ENCODE results near the gene BSN.

BSN gene

DNA sequence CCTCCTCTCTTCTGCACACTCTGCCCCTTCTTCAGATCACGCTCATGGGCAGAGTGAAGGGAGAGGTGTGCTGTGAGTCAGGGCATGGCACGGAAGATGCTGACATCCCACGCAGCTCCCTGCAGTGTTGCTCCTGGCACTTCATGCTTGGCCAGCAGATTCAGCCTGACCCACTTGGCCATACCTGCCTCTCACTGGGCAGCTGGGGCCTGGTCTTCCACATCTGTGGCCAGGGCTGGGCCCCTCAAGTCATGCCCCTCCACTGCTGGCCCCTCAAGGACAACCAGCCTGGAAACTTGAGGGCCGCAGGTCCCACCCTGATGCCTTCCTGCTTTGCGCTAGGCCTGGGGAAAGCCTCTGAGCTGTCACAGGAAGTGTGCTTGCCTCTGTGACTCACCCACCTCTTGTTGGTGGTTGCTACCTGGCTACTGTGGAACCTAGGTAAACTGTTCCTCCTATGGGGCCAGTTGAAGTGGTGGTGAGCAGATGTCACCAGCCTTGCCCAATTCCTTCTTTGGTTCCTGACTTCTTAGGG lies 48.7 kb downstream of the BSN start:
- FAIRE-seq = no peak

DNA sequence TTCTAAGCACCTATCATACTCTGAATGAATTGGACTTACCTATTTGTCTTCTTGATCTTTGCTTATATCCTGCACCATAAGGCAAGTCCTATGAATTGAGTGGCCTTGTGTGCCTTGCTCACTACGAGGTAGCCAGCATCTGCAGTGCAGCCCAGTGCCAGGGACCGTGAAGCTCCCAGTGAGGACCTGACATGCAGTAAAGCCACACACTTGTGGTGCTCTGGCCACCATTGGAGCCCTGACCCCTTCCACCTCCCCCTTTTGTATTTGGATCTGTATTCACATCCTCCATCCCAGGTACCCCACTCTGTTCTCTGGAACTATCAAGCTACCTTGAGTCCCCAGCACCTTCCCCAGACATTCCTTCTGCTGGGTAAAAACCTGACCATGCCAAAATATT lies 52.1 kb downstream of the BSN start:
- no peak for FAIRE-seq

DNA sequence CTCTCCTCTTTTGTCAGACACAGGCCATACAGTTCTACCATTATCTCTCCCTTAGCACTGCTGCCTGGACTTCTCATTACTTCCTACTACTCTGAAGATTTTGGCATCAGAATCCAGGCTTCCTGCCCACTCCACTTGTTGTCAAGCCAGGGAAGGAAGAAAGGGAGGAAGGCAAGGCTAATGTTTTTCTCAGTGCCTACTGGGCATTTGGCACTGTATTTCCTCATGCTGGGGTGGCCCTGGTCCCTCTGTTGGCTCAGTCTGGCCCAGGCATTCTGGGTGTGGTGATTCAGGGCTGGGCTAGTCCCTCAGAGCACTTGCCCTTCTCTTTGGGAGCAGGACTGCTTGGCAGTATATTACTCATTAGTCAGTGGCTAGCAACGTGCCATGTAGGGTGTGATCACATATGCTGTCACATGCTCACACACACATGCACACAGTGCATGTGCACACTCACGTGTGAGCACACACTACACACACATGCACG lies 52.9 kb downstream of the BSN start:
- no peak for FAIRE-seq

DNA sequence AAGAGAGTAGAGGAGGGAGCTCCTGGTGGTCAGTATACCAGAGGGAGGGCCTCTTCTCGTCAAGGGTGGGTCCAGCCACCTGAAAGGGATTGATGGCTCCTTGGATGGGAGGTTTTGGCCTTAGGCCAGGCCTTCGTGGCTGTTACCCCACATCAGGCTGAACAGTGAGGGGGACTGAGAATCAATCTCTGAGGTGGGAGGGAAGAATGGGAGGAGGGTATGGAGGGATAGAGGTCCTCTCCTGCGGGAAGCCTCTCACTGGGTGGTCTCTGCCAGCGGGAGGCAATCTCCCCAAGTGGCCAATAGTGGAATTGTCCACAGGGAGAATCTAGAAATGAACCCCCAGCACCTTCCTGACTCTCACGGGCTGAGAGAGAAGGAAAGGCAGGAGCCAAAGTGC lies 53.5 kb downstream of the BSN start:
- FAIRE-seq = no peak

DNA sequence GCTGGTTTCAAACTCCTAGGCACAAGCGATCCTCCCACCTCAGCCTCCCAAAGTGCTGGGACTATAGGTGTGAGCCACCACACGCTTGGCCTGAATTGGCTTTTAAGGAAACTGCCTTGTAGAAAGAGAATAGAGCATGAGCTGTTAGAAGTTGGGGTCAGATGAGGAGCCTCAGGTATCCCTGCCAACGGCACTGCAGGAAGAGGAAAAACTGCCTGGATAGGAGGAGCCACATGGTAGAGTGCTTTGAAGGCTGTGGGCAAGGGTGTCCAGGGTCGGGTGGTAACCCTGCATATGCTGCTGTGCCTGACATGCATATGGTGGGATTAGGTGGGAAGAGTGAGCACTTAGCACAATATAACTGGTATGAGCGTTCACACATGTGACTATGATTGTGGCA lies 55.0 kb downstream of the BSN start:
- FAIRE-seq = no peak

DNA sequence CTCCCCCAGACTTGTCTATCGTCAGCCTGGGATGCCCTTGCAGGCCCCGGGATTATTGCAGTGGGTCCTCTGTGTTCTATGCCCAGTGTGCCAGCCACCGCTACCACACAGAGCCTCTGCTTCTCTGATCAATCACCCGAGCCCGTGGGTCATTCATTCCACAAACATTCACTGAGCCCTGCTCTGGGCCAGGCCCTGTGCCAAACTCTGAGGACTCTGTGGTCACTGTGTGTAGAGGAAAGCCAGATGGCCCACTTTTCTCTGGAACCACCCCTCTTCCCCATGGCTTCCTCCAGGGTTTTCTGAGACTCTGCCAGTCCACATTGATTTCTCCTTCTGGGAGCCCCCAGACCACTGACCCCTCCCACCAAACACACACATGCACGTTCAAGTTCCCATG lies 55.5 kb downstream of the BSN start:
- no peak for FAIRE-seq

DNA sequence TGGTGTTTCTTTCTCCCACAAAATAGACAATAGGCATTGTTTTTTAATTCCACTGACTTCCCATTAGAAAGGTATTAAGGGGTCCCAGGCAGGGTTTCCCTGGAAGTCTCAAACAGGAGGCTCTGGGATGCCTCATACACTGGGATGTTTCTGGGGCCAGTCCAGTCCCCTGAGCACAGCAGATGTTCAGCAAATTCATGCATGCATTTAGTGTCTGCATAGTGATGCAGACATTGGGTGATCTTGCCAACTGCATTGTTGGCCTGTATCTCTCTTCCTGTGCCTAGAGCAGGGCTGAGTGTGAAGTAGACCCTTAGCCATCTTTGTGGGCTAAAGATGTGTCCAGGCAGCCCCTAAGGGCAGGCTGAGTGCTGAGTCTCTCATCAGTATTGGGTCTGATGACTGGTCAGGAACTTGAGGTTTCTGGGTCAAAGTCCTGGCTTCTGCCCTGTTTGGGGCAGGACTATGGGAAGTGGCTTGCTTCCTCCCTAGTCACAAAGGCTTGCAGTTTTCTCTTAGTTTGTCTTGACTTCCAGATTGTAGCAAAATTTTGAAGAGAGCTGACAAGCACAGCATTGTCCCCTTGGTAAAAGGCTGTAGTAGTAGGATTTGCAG lies 56.5 kb downstream of the BSN start:
- no peak for FAIRE-seq

DNA sequence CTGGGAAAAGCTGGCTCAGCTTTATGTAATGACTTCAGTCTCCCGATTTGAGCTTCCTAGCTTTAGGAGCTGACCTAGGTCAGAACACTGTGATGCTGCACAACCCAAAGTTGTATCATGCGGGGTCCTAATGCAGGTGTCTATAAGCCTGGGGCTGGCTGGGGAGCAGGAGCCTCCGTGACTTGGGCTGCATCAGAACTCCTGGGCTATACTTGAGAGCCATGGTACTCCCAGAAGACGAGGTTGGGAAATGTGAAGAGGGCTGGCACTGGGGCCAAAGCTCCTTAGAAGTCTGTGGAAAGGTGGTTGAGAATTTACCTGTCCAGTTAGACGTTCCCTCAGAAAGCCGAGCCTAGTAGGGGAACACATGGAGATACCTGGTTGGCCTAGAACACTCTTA lies 57.0 kb downstream of the BSN start:
- no peak for FAIRE-seq

DNA sequence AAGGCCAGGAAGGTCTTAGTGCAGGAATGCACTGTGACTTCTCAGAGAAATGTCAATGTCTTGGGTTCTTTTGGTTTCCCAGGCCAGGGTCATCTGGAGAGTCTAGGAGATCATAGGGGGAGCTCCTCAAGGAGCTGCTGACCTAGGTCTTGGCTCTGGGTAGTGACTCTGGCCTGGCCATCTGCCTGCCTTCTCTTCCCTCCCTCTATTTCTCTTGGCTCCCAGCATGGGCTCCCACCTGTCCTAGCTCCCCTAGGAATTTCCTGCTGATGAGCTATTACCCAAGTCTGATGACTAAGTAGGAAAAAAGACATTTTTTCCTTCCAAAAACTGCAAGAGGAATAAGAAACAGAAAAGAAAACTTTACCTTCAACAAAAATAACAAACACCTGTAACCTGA lies 57.4 kb downstream of the BSN start:
- no peak for FAIRE-seq

DNA sequence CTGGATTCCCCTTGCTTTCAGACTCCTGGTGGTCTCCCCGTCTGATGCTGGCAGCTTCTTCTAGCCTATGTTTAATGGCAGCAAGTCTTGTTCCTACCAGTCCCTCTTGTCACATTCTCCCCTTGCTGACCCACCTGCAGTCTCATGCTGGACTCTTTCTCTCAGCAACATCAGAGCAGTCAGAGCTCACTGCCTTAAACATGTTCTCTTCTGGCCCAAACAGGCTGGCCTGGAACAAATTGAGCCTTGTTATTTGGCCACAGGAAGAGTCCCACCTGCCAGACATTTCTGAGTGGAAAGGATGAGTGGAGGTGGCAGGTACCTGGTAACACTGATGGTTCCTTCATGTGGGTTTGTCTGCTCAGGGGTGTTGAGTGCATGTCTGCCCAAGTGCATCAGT lies 60.7 kb downstream of the BSN start:
- FAIRE-seq = no peak

DNA sequence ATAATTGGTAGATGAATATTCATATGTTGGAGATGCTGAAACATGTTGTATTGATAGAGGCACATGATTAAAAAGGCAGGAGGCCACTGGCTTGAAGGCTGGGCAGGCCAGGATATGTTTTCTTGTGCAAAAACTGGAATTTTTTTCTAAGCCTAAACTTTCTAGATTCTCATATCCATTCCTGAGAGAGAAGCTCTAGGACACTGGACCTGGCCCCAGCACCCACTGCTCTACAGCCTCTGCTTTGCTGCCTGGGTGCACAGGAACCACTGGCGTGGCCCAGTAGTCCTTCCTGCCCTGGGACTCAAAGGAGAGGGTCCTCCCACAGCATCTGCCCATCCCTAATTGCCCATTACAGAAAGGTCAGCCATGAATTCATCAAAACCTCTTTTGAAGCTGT lies 61.8 kb downstream of the BSN start:
- FAIRE-seq = no peak

DNA sequence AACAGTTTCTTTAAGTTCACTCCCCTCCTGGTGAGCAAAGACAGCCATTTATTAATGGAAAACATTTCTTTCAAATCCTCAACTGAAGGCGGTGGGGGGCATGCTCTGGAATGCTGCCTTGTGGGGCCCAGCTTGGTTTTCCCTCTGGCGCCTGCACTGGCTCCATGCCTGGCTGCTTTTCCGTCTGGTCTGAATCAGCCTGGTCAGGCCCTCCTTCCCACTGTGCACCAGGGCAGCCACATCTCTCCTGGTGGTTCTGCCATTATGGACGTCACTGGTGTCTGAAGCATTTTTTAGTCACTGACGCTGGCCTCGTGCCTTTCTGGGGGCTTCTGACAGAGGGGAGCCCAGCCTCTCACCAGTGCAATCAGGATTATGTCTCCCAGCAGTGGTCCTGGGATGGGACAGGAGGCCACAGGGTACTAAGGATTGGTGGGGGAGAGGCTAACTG lies 62.2 kb downstream of the BSN start:
- no peak for FAIRE-seq

DNA sequence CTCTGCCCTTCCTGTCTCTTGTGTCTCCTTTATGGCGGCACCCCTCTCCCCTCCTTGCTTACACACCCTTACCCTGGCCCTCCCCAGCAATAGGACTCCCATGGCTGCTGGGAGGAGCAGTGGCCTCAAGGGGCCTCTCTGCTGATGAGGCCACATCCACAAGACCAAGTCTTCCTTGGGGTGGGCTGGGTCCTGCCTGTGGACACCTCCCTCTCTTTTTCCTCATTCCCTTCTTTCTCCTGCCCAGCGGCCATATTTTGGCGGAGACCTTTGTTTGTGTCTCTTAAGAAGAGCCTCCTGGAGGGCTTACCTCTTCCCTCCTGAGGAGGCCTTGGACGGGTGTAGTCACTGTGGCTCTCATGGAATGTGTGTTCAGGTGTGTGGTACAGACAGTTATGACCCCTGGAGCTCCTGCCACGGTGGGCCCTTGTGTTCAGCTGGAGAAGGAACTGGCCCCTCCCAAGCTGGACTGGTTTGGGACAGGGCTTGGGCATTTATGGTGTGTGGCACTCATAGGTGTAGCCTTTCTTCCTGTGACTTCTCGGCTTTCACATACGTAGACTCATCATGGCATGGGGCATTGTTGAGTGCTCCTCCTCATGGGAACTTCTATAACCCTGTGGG lies 63.2 kb downstream of the BSN start:
- no peak for FAIRE-seq

DNA sequence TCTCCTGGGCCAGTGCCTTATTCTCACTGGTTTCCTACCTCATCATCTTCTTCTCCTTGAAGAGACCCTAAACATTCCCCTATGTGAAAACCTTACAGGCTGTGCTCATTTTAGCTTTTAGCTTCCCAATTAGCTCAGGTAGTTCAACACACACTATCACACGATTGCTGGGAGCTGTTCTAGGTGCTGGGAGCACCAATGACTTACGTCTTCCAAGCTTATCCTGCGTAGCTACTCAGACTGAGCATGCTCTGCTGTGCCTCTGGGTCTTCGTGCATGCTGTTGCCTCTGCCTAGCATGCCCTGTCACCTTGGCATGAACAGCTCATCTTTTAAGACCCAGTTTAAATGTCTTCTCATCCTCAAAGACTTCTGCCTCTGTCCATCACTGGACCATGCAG lies 64.1 kb downstream of the BSN start:
- no peak for FAIRE-seq

DNA sequence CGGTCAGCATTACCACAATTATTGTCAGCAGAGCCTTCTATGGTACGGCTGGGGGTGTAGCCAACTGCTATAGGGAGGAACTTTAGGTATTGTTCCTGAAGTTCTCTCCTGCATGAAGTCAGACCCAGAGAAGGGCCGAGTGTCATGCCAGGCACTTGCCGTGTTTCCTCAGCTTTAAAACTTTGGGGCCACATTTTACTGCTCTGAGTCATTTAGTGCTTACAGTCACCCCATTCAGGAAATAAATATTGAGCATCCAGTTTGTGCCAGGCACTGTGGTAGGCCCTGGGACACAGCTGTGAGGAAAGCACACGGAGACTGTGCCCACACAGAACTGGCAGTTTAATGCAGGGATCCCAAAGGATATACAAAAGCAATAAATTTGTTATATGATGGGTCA lies 65.4 kb downstream of the BSN start:
- FAIRE-seq = no peak

DNA sequence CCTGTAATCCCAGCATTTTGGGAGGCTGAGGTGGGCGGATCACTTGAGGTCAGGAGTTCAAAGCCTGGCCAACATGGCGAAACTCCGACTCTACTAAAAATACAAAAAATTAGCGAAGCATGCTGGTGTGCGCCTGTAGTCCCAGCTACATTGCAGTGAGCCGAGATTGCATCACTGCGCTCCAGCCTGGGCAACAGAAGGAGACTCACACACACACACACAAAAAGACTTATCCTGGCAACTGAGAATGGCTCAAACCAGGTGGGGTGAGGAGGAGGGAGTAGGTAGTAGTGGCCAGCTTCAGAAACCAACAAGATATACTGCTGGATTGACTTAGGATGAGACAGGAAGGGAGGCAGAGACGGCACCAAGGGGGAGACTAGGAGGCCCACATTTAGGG lies 66.5 kb downstream of the BSN start:
- FAIRE-seq = no peak

DNA sequence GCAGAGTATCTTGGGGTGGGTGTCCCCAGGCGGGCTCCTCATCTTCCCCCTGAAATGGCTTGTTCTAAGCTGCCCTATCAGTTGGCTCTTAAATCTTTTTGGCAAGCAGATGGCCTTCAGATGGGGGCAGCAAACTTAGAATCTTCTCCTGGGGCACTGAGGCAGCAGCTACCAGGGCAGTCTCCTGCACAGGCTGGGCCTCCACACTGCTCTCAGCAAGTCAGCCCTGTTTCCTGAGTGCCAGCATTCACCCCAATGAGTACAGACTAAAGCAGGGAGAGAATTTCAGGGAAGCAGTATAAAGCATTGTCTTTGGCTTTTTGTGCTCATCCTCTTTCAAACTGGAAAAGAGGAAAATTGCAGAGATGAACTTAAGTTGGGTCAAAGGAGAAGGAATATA lies 68.8 kb downstream of the BSN start:
- no peak for FAIRE-seq

DNA sequence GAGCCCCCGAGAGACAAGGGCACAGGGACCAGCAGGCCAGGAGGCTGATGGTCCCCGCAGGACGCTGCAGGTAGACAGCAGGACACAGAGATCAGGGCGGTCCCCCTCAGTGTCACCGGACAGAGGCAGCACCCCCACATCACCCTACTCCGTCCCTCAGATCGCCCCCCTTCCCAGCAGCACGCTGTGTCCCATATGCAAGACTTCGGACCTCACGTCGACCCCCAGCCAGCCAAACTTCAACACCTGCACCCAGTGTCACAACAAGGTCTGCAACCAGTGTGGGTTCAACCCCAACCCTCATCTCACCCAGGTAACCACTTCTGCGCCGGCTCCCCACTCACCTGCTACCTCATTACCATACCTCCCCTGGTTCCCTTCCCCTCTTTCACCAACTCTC lies 70.8 kb downstream of the BSN start:
- no peak for FAIRE-seq

DNA sequence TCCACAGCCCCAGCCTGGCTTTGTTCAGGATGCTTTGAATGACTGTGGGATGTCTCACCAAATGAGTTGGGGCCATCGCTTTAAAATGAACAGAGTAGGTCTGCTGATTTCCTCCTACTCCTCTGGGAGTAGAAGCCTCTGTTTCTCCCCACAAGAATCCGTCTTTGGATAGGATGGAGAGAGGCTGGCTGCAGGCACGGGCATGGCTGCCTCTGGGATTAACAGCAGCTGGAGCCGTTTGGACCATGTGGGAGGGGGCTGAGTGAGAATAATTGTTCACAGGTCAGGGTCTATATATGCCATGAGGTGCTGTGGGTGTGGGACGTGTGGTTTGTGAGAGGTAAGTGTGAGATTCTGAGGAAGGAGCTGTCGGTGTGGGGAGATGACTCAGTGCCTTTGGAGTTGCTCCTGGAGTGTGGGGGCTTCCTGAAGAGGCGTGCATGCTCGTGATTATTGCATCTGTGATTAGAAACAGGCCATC lies 71.9 kb downstream of the BSN start:
- FAIRE-seq = no peak

DNA sequence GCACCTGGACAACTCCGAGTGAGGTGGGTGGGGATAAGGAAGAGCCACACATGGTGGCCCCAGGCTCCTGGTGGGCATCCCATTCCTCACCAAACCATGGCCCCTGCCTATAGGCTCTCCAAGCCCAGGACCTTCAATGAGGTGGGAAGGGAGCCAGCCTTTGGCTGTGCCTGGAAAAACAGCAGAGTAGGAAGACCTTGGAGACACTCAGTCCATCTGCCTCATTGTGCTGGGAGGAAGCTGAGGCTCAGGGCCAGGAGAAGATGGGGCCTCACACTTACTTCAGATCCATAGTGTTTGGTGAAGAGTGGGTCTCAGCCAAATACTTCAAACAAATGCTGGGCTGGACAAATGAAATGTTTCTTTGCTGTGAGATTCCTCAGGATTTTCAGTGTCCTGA lies 72.5 kb downstream of the BSN start:
- FAIRE-seq = no peak

DNA sequence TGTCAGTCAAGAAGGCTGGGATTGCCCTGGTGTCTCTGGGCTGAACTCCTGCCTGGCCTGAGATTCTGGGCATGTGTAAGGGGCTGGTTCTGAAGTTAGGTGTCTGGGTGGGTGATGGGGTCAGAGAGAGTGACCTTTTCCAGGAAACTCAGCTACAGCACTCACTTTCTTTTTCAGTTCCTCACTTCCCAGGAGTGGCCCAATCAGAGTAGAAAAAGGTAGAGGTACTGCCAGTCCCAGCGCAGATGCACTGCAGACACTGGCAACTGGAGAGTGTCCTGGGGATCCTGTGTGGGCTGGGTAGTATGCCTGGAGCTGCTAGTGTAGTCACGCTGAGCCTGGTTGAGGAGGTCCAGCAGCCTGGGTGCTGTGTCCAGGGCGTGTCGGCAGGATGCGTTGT lies 73.4 kb downstream of the BSN start:
- FAIRE-seq = no peak

DNA sequence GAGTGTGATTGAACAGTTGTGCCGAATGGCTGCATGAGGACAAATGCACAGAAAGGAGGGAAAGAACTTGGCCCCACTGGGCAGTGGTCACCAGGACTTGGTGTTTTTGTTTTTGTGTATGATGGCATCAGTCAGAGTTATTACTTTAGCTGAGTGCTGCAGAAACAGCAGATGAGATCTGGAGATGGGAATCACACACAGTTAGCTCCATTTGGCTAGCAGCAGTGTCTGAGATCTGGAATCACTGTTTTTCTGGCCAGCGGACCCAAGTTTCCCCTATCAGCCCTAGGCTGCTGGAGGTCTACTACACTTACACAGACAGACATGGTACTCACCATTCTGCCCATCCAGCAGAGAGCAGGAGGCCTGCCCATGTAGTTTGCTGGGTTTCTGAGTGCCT lies 74.0 kb downstream of the BSN start:
- no peak for FAIRE-seq

DNA sequence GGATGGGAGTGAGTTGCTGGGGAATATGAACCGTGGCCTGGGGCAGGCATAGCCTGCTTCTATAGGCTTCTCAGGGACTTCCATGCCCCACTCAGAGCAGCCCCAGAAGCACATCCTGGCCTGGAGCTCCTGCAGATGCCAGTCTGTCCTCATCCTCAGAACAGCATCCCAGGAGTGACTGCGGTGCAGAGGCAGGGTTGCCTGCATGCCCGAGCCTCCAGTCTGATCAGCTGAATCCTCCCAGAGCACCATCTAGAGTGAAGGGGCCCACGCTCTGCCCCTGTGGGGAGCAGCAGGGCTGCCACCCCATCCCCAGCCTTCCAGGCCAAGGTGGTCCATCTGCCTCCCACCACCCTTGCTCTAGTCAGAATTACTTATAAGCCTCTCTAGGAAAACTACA lies 75.2 kb downstream of the BSN start:
- no peak for FAIRE-seq

DNA sequence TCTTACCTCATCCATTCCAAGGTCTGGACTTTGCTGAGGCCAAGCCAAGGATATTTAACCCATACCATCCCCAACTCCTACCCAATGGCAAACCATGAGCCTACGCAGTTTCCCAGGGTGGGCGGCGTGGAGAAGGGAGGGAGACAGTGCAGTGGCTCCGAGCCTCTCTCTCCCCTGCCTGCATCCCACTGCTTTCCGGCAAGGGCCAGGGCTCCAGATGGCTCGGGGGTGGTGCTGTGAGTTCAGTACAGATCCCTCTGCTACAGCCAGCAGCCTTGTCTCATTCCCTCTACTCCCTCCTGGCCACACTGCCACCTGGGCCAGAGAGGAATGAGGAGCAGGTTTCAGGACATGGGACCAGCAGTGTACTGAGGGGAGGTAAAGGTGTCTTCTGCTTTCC lies 75.6 kb downstream of the BSN start:
- FAIRE-seq = no peak

DNA sequence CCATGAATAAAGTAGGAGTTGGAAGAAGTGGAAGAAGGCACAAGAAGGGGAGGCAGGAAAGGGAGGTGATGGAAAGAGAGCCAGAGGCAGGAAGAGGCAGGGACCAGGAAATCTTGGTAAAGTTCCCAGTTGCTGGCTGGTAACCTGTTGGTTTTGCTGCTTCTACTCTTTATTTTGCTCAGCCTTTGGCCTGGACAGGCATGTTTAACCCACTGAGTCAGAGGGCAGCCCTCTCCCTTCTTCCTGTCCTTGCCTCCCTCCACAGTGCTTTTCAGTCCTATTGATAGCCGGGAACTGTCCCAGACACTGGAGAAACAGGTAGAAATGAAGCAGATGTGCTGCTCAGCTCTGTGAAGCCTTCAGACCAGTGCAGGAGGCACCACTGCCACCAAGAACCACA lies 76.5 kb downstream of the BSN start:
- no peak for FAIRE-seq

Data from G401.6 (cell line).